ENCODE measurements around the gene MPP7. TPM values are rescaled to one million over a fixed set of nuclear protein-coding genes. Genes with fewer than 3 reads are reported as not detected.

MPP7 gene
- total and polyA plus RNA-seq, 2 of the 8 experiments (the other 6 are each of a cell fraction or from before 2014, with no cell fraction given): 1.9 to 9.3 TPM

DNA sequence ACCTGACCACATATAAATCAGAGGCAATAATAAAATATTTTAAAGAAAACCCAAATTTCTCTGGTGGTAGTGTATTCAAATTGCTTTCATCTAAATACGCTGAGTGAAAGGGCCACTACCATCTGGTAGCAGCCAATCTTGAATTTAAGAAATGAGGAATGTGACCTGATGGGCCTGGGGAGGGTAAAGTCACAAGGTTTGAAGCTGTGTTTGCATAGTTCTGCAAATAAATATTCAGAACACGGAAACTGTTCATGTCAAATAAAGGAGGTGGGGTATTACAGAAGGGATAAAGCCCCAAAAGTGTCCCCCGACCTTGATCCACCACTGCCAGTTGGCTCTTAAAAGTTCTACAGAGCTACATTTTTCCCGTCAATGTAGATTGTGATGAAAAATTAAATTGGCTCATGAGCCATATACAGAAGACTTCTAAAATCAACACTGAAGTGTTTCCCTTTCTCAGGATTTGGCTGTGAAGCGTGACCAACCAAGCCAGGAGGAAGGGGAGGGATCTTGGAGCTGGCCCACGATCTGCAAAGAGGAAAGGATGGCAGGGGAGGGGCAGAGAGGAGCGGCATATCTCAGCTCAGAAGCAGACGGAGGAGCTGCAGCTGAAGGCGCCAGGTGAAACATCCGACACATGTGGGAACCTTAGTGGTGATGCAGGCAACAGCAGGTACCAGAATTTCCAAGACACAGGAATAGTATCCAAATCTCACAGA is 39.6 kb downstream of the MPP7 start:
- no peak overlapping the region for H3K23ac ChIP-seq (ENCODE audit: insufficient read length)
- no peak overlapping the region for H3K9ac ChIP-seq (replicated peaks in 1 of 4; ENCODE audit: extremely low read depth in 1 of 4, low read depth in 3 of 4, low read length in 3 of 4)
- no peak overlapping the region for H2BK120ac ChIP-seq (replicated peaks; ENCODE audit: low read depth, low read length)
- H2BK20ac ChIP-seq (ENCODE audit: low read length): no peak overlapping the region
- DNase-seq (ENCODE audit: low read depth in 1 of 2, low spot score in 2 of 2) (no peak), FAIRE-seq (no peak)
- no peak overlapping the region; the same call in 1 of the 2 replicates for H3K18ac ChIP-seq (ENCODE audit: extremely low read depth, low read length)
- H2BK5ac ChIP-seq (ENCODE audit: low read depth, low read length): no peak overlapping the region
- TF ChIP-seq BRCA1 (IDR thresholded peaks at IDR 0.05; ENCODE audit: low read depth, low read length) (no peak), SIN3A (conservative IDR thresholded peaks at IDR 0.05 in 1 of 2, IDR thresholded peaks at IDR 0.05 in 1 of 2; ENCODE audit: low read depth in 1 of 2, low read length in 2 of 2) (no peak), POU5F1 (IDR thresholded peaks at IDR 0.05; ENCODE audit: low read depth, low read length) (no peak), CTBP2 (IDR thresholded peaks at IDR 0.05; ENCODE audit: borderline replicate concordance, insufficient read depth, insufficient read length, low read length) (no peak), MAX (IDR thresholded peaks at IDR 0.05) (no peak), HDAC2 (IDR thresholded peaks at IDR 0.05; ENCODE audit: borderline replicate concordance in 1 of 2, low read depth in 2 of 2, low read length in 2 of 2) (no peak), SIRT6 (IDR thresholded peaks at IDR 0.05; ENCODE audit: low read length) (no peak), USF2 (IDR thresholded peaks at IDR 0.05; ENCODE audit: low read length) (no peak), KDM1A (IDR thresholded peaks at IDR 0.05; ENCODE audit: borderline replicate concordance, low read length) (no peak)
- H4K5ac ChIP-seq (ENCODE audit: insufficient read length, low read depth, low read length): no peak overlapping the region
- no peaks in the 10 kb centered on the region; a peak in 1 of 7 replicates for H3K4me1 ChIP-seq (replicated peaks in 1 of 4; ENCODE audit: control insufficient read depth in 3 of 4, insufficient read depth in 4 of 4, low read length in 3 of 4)
- H3K4me3 ChIP-seq (ENCODE audit: extremely low read depth in 1 of 4, insufficient read depth in 2 of 4, low read depth in 3 of 4, low read length in 4 of 4): no peak overlapping the region
- H3K23me2 ChIP-seq (ENCODE audit: low read depth, low read length): no peaks in the 10 kb centered on the region
- H3K79me2 ChIP-seq (ENCODE audit: control insufficient read depth in 1 of 2, insufficient read depth in 2 of 2, low read length in 2 of 2): no peaks in the 10 kb centered on the region
- H4K91ac ChIP-seq (replicated peaks; ENCODE audit: insufficient read length, low read length): no peak overlapping the region
- no peaks in the 10 kb centered on the region for H3K79me1 ChIP-seq (ENCODE audit: low read depth, low read length)
- H3K56ac ChIP-seq (replicated peaks; ENCODE audit: insufficient read length, low read depth, low read length): no peak overlapping the region
- ChIA-PET POLR2A (ENCODE audit: partially characterized antibody) (interaction anchor here (1.0 to 1.4 kb wide), 2 partner anchors 35 to 40 kb away, joined by 3 read pairs; partner anchors contain the start of gene MPP7), CTCF (ENCODE audit: partially characterized antibody) (interaction anchor here (0.8 to 1.3 kb wide), 4 partner anchors 22 to 130 kb away, joined by 3 to 6 read pairs (median 4); no protein-coding TSS in a partner anchor)
- no peaks in the 10 kb centered on the region for H3K9me3 ChIP-seq (ENCODE audit: insufficient read depth in 2 of 2, low read depth in 1 of 2, low read length in 1 of 2)
- no peaks in the 10 kb centered on the region for H3K36me3 ChIP-seq (ENCODE audit: control insufficient read depth in 2 of 4, insufficient read depth in 4 of 4, low read length in 3 of 4)
- no peak overlapping the region for H3K27ac ChIP-seq (ENCODE audit: low read depth, low read length)
- no peak overlapping the region; a peak in 1 of 4 replicates for H3K4me2 ChIP-seq (ENCODE audit: insufficient read depth in 1 of 2, low read depth in 2 of 2, low read length in 2 of 2)
- no peak overlapping the region for H3K14ac ChIP-seq (ENCODE audit: insufficient read length)
- H2BK15ac ChIP-seq (ENCODE audit: low read length): no peak overlapping the region
- H2AK5ac ChIP-seq (ENCODE audit: low read depth, low read length): no peak overlapping the region
- no peaks in the 10 kb centered on the region for H3K27me3 ChIP-seq (replicated peaks in 1 of 4; ENCODE audit: control insufficient read depth in 3 of 4, extremely low read depth in 1 of 4, insufficient read depth in 3 of 4, low read length in 3 of 4)
- H2AFZ ChIP-seq (ENCODE audit: low read length): no peak overlapping the region
- H4K8ac ChIP-seq (ENCODE audit: extremely low read depth, insufficient read depth, low read length): no peak overlapping the region
- no peaks in the 10 kb centered on the region for H4K20me1 ChIP-seq (replicated peaks in 1 of 2; ENCODE audit: control insufficient read depth in 1 of 2, insufficient read depth in 2 of 2, low read length in 2 of 2)
- no peak overlapping the region for H3K4ac ChIP-seq (replicated peaks; ENCODE audit: insufficient read length, low read depth, low read length)
- 81% methylated on average over 10 of the region's 10 CpGs; no CpG with 5 or more reads in 1 of the 2 experiments for WGBS, 2 experiments (ENCODE audit: extremely low coverage in 1 of 2, insufficient coverage in 1 of 2, insufficient read length in 1 of 2, insufficient replicate concordance in 2 of 2, low coverage in 1 of 2, low lambda C conversion rate in 2 of 2, missing lambda C conversion rate in 1 of 2)
- H2BK12ac ChIP-seq (ENCODE audit: low read depth, low read length): no peak overlapping the region

Data from H1 (cell line).